HepG2 (cell line): Measurements from ENCODE around the gene FASTK.

ENCODE experiments used
- ATF3 ChIP-seq: sonication (generic); formaldehyde crosslinking; IDR thresholded peaks from 2 replicates; pipeline ENCODE4 v1.4.0; 2020; ENCODE audit warnings: missing genetic modification reagents
- CEBPB ChIP-seq: IDR thresholded peaks from 2 replicates; pipeline ENCODE4 v1.6.1; 2011; ENCODE audit warnings: low read depth, low read length, improper control_type of control experiment, borderline replicate concordance
- CHD4 ChIP-seq: fragments of 200-600 bp; sonication (generic); IDR thresholded peaks from 2 replicates; pipeline ENCODE4 v1.7.0; 2017; ENCODE audit warnings: mild to moderate bottlenecking, low read length, borderline replicate concordance
- CTCF ChIP-seq: sonication (generic); formaldehyde crosslinking; IDR thresholded peaks from 2 replicates; pipeline ENCODE4 v1.5.0; 2020; ENCODE audit warnings: mild to moderate bottlenecking, missing genetic modification reagents, moderate library complexity
- ETV6 ChIP-seq: sonication (generic); formaldehyde crosslinking; conservative IDR thresholded peaks from 2 replicates; pipeline ENCODE4 v1.4.0; 2020; ENCODE audit warnings: missing genetic modification reagents
- POLR2AphosphoS5 ChIP-seq: IDR thresholded peaks from 2 replicates; pipeline ENCODE4 v1.6.1; 2012; ENCODE audit warnings: low read depth, low read length
- SUZ12 ChIP-seq: fragments of 150-350 bp; IDR thresholded peaks from 2 replicates; pipeline ENCODE4 v1.6.1; 2014; ENCODE audit warnings: low read depth, low read length
- THAP7 ChIP-seq: sonication (generic); formaldehyde crosslinking; IDR thresholded peaks from 2 replicates; pipeline ENCODE4 v1.8.1; 2023; ENCODE audit warnings: mild to moderate bottlenecking, missing genetic modification reagents
- ZNF570 ChIP-seq: sonication (generic); formaldehyde crosslinking; IDR thresholded peaks from 2 replicates; pipeline ENCODE4 v1.4.0; 2020; ENCODE audit warnings: mild to moderate bottlenecking, missing genetic modification reagents, borderline replicate concordance

GRCh38 chr7:151115121-151115835 is 34.7 kb upstream of the FASTK start:
- TF ChIP-seq ATF3 (CRISPR knock-in tag) (no peak), CTCF (no peak), CEBPB (no peak), CHD4 (no peak), POLR2AphosphoS5 (no peak), THAP7 (CRISPR knock-in tag) (no peak), ZNF570 (CRISPR knock-in tag) (no peak), SUZ12 (no peak), ETV6 (CRISPR knock-in tag) (no peak)
